Measurements from ENCODE around the gene NUMA1.

- TF ChIP-seq CTCF (IDR thresholded peaks at IDR 0.05) (no peak), TCF7L2 (IDR thresholded peaks at IDR 0.05; ENCODE audit: low read depth, low read length) (0 out of 2 replicates have a peak, but pooled peaks have one; percentile 2)
Measured at GRCh38 chr11:72040491-72041363, 39.6 kb downstream of the NUMA1 start.
